ENCODE data around the gene PMEPA1.
A peak's percentile ranks its signal among the peaks of the same experiment; 100 is the strongest.

PMEPA1 gene, protein sequence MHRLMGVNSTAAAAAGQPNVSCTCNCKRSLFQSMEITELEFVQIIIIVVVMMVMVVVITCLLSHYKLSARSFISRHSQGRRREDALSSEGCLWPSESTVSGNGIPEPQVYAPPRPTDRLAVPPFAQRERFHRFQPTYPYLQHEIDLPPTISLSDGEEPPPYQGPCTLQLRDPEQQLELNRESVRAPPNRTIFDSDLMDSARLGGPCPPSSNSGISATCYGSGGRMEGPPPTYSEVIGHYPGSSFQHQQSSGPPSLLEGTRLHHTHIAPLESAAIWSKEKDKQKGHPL

GRCh38 chr20:57709823-57710799 lies at the start of gene PMEPA1:
PMEPA1 (minus strand) TSS chr20:57710015; CDS start chr20:57709582, 433 bp downstream.
- DNase-seq (ENCODE audit: low spot score) = peak; percentile 98

DNA sequence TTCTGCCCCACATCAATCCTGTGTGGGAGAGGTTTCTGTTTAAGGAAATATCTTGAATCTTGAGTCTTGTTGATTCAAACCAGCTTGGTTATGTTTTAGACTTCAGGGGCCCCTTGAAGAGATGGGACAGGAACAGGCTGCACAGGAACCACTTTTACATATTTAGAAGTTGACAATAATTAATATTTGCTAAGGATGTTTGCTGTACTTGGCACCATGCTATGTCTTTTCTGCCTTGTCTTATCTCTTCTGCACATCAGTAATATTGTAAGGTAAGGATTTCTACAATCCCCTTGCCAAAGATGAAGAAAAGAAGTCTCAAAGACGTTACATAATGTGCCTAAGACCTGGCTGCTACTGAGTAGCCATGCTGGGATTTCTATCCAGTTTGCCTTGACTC lies 48.0 kb upstream of the PMEPA1 start:
- no peak for DNase-seq (ENCODE audit: low spot score)

- DNase-seq (ENCODE audit: low spot score) = no peak
Measured at GRCh38 chr20:57756921-57757320, 47.1 kb upstream of the PMEPA1 start.

DNA sequence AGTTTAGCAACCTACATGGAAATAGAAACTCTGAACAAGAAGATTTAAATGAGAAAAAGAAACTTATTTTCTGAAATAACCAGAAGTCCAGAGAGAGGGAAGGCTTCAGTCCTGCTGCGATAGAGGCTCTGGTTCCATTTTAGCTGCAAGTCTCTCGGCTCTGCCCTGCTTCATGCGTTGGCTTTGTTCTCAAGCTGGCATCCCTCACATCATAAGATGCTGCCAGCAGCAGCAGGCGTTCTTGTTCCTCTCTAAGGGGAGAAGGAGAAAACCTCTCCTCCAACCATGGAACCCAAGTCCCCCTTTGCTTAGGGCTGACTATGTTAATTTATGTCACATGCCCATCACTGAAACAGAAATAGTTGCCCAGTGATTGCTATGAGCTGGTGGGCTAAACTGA lies 46.4 kb upstream of the PMEPA1 start:
- no peak for DNase-seq (ENCODE audit: low spot score)

- no peak for DNase-seq (ENCODE audit: low spot score)
Measured at GRCh38 chr20:57755609-57756008, 45.8 kb upstream of the PMEPA1 start.

DNA sequence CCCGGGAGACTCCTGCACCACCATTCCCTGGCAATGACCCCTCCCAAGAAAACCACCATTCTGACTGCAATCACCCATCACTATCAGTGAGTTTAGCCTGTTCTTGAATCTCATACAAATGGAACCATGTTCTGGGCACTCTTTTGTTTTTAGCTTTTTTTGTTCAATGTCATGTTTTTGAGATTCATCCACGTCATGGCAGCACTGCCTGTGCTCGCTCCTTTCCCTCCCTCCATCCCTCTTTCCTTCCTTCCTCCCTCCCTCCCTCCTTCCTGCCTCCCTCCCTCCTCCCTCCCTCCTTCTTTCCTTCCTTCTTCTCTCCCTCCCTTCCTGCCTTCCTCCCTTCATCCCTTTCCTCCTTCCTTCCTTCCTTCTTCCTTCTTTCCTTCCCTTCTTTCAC lies 44.4 kb upstream of the PMEPA1 start:
- no peak for DNase-seq (ENCODE audit: low spot score)

- DNase-seq (ENCODE audit: low spot score) = no peak
Measured at GRCh38 chr20:57753332-57754164, 43.7 kb upstream of the PMEPA1 start.

- no peak for DNase-seq (ENCODE audit: low spot score)
Measured at GRCh38 chr20:57751411-57751810, 41.6 kb upstream of the PMEPA1 start.

- DNase-seq (ENCODE audit: low spot score) = no peak
Measured at GRCh38 chr20:57749869-57750268, 40.1 kb upstream of the PMEPA1 start.

- no peak for DNase-seq (ENCODE audit: low spot score)
Measured at GRCh38 chr20:57749131-57749690, 39.4 kb upstream of the PMEPA1 start.

DNA sequence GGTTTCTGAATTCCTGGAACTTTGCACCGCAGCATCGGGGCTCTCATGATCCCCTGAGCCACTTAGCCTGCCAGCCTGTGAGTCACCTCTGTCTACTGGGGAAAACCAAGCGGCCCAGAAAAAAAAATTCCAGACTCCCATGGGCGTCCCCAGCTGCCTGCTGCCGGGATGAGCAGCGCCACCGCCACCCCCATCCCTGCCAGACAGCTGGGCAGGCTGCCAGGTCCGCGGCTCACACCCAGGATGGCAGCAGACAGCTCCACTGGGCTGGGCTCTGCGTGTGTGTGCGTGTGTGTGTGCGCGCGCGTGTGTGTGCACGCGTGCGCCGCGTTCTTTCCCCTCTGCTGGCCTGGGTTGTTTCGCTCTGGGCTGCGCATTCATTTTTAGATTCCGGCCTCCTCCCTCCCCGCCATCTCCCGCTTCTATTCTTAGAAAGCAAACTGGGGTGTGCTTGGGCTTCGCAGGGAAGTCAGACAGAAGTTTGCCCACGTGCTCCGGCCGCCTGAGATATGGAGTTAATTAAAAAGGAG lies 38.9 kb upstream of the PMEPA1 start:
- DNase-seq (ENCODE audit: low spot score) = peak; percentile 93

GRCh38 chr20:57747861-57748481 lies 38.2 kb upstream of the PMEPA1 start:
- DNase-seq (ENCODE audit: low spot score) = no peak

DNA sequence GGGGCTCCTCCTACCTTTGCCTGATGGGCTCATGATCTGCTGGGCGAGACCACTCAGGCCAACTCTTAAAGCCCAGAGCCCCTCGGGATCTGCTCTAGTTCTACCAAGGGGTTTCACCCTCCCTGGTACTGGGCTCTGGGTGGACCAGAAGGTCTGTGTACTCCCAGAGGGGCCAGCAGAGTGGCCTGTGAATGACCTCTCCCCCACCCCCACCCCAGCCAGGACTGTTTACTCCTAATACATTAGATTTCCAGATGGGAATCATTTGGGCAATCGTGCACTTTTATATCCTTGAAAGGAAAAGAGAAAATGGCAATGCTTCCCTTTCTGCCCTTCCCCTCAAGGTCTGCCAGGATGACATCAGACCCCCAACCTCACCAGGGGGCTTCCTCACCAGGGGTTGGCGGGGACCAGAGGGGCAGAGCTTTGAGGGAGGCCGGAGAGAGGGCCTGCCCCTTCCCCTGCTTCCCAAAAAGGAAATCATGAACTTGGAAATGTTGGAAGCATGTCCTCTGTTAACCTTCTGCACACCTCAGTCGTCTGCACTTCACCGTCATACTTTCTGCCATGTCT lies 37.1 kb upstream of the PMEPA1 start:
- no peak for DNase-seq (ENCODE audit: low spot score)

- no peak for DNase-seq (ENCODE audit: low spot score)
Measured at GRCh38 chr20:57746201-57746600, 36.4 kb upstream of the PMEPA1 start.

DNA sequence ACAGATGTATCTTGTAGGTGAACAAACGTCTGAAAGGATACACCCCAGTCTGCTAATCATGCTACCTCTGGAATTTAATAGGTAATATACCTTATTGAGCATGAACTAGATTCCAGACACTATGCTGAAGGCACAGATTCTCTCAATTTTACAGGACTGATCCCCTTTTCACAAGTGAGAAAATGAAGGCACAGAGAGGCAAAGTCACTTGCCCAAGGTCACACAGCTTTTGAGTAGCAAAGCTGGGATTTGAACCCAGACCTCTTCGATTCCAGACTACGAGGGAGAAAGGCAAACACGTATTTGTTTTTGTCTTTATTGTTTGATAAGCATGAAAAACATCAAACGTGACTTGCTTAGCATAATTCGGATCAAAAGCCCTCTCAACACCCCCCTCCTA lies 34.4 kb upstream of the PMEPA1 start:
- DNase-seq (ENCODE audit: low spot score) = no peak

DNA sequence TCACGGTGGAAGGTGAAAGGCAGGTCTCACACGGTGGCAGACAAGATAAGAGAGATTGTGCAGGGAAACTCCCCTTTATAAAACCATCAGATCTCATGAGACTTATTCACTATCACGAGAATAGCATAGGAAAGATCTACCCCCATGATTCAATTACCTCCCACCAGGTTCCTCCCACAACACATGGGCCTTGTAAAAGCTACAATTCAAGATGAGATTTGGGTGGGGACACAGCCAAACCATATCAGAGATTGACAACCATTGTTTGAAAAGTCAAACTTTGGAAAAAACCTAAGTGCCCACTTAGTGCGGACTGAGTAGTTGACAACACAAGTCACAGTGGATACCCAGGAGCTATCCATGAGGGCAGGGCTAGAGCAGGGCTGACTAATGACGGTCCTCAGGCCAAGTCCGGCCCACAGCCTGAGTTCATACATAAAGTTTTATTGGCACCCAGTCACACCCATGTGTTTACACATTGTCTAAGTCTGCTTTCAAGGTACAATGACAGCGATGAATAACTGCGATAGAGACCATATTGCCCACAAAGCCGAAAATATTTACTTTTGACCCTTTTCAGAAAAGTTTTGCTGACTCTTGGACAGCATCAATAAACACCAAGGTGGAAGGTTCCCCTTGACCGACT lies 33.8 kb upstream of the PMEPA1 start:
- DNase-seq (ENCODE audit: low spot score) = no peak

DNA sequence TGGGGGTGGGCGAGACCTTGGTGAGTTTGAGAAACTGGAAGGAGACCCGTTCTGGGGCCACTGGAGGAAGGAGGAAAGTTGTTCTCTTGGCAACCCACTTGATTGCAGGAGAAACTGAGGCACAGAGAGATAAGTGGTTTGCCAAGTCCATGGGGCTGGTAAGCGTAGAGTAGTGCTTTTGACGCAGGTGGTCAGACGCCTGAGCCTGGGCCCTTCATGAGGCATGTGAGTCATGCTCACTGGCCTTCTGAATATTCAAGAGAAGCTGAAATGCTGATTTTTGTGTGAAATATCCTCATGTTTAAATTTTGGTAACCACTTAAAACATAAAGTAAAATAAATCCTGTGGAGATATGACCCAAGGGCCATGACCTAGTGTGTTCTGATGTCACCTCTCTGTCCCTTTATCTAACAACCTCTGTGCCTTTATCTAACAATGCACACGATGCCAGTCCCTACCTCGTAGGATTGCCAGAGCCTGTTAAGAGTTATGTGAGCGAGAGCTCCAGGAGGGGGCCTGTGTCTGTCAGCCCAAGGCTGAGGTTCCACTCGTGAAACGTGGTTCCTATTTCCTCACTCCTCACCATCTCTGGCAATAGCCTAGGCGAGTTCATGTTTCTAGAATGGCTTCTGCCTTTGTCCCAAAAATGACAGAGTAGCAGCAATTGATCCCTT lies 32.8 kb upstream of the PMEPA1 start:
- no peak for DNase-seq (ENCODE audit: low spot score)

GRCh38 chr20:57738484-57738883 lies 28.7 kb upstream of the PMEPA1 start:
- DNase-seq (ENCODE audit: low spot score) = peak; percentile 21

- no peak for DNase-seq (ENCODE audit: low spot score)
Measured at GRCh38 chr20:57738053-57738452, 28.2 kb upstream of the PMEPA1 start.

GRCh38 chr20:57737349-57737748 lies 27.5 kb upstream of the PMEPA1 start:
- DNase-seq (ENCODE audit: low spot score) = no peak
